NCI-H1092 treated with DMSO at 0.1 percent for 48 hours (cell line): Measurements from ENCODE around the gene EIF2D.
"Not testable (repeated sequence)": the region's sequence is repeated elsewhere in the genome, so short reads cannot be mapped to it uniquely, and the experiment has no call there.

Source experiments
- DNase-seq: peaks from one replicate; lab custom pipeline; 2025; lab: John Stamatoyannopoulos, UW

The EIF2D gene, protein sequence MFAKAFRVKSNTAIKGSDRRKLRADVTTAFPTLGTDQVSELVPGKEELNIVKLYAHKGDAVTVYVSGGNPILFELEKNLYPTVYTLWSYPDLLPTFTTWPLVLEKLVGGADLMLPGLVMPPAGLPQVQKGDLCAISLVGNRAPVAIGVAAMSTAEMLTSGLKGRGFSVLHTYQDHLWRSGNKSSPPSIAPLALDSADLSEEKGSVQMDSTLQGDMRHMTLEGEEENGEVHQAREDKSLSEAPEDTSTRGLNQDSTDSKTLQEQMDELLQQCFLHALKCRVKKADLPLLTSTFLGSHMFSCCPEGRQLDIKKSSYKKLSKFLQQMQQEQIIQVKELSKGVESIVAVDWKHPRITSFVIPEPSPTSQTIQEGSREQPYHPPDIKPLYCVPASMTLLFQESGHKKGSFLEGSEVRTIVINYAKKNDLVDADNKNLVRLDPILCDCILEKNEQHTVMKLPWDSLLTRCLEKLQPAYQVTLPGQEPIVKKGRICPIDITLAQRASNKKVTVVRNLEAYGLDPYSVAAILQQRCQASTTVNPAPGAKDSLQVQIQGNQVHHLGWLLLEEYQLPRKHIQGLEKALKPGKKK

DNA sequence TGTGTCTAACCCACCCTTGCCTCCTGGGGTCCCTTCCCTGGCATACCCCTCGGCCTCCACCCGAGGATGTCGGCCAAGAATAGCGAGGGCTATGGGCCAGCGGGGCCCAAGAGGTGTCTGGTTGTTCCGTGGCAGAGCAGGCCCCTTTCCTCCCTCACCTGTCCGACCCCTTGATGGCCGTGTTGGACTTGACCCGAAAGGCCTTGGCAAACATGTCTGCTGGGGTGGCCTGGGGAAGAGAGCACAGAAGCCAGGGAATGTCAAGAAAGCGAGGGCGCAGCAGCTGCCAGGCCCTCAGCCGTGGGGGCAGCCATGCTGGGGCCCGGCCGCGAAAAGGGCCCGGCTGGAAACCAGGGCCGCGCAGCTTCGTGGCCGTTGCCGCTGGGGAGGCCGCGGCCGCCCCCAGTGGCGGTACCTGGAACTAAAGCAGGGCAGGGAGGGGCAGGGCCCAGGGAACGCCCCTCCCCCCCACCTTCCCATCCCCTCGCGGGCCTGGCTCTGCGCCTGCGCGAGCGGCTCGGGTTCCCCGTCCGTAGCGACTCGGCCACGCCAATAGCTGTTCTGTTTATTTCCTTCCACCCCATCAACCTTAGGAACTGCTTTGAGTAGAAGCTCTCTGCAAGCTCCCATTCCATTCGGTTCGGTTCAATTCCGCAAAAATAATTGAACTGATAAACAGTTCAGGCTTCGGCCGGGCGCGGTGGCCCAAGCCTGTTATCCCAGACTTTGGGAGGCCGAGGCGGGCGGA, at the start of gene EIF2D:
Gene EIF2D (minus strand): TSS at position 337 of the 748 bp plus-strand sequence. CDS start 123 bp downstream, at position 214.
- peak; percentile 94 for DNase-seq

DNA sequence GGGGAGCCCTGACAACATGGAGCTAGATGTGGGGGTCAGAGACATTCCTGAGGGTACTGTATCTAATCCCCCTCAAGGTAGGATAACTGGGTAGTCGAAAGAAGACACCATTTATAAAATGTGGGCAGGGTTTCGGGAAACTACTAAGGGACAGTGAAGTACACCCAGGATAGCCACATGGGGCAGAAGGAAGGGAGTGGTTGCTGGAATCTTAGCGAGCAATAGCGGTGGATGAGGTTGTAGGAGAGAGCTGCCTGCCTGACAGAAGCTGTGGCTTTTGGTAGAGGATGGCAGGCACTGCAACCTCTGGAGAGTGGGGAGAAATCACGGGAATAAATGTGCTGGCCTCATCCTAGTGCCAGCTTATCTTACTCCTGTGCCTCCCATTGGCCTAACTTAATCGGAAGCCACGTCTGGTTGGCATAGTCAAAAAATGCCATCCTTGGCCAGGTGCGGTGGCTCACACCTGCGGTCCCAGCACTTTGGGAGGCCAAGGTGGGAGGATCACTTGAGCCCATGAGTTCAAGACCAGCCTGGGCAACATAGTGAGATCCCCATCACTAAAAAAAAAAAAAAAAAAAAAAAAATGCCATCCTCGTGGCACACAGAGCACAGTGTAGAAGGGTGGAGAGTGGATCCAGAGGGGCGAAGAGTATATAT, 49.0 kb upstream of the EIF2D start:
- no peak for DNase-seq

DNA sequence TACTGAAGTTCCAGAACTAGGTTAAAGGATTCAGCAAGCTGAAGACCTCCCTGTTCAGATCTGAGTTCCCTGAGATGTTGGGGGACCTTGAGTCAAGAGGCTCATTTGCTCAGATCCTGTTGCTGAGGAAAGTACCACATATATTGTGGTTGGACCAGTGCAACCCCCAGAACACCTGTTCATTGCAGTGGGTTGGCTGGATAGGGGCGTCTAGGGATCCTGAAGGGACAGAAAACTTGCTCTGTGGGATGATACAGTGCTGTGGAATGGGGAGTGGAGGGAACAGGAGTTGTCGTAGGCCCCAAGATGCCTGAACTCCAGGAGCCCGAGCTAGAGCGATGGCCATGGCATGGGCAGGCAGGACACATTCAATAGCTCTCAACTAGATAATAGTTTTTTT, 47.9 kb upstream of the EIF2D start:
- DNase-seq = no peak

DNA sequence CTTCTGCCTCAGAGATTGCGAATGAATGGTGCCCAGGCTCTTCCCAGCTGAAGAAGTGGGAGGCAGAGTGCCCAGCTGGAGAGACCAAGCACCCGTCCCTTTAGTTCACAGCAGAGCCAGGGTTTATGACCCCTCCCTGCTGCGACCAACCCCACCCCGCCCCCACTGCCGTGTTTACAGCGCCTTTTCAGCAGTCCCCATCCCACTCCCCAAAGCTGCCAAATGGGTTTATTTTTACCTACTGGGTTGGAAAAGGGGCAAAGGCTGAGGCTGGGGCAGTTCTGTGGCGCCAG, 46.7 kb upstream of the EIF2D start:
- DNase-seq = peak; percentile 70

DNA sequence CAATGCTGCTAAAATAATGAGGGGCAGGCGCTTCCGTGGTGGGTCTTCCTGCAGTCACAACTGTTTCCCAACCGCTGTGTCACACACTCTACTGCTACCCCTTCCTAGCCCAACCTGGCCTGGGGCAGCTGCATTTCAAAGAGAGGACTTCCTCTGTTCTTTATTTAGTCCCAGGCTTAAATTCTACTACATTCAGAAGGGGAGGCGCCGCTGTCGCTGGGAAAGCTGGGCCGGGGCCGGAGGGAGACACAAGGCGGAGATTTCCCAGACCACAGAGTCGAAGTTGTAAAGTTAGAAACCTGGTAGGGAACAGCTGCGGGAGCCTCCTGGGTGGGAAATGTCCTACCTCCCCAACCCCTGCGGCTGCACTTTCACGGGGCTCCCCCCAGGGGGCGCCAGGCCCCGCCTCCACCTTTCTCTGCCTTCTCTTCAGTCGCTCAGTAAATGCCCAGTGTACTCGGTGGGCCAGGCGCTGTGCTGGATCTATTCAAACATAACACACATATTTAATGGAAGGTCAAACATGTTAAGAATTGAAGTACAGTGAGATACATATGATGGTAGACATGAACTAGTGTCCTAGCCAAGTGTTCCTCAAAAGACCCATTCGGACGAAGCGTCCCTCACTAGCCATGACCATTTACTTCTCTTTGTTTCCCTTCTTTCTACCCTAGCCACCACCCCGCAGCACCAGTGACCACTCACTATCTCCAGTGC, 46.2 kb upstream of the EIF2D start:
- peak; percentile 57 for DNase-seq

DNA sequence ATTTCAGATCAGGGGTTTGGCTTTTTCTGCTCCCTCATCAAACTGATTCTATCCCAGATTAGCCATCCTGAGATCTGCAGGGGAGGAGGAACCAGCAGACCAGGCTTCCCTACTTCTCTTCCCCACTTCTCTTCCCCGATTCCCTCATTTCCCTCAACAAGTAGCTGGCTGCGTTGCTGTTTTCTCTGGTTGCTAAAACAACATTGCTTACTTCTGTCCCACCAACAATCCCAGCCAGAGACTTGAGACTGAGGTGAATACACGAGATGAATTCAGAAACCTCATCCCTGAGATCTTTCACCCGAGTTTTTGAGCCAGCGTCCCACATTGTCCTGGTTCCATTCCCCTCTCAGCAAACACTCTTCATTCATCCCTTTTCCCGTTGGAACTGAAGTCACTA, 45.5 kb upstream of the EIF2D start:
- no peak for DNase-seq

DNA sequence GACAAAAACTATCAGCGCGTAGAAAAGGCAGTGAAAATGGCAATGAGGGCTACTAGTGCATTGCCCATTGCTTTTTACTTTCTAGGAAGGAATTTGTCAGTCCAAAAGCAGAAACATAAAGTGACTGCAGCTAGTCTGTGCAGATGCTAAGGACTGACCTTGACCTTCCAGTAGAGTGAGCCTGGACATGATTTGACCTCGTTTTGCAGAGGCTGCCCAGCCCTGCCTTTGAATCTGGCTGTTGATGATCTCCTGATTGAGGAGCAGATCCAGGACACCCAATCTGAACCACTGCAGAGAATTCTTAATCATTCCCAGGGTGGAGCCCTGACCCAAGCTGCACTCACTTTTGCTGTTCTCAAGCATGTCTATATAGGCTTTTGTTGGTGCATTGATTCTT, 44.7 kb upstream of the EIF2D start:
- DNase-seq = no peak

DNA sequence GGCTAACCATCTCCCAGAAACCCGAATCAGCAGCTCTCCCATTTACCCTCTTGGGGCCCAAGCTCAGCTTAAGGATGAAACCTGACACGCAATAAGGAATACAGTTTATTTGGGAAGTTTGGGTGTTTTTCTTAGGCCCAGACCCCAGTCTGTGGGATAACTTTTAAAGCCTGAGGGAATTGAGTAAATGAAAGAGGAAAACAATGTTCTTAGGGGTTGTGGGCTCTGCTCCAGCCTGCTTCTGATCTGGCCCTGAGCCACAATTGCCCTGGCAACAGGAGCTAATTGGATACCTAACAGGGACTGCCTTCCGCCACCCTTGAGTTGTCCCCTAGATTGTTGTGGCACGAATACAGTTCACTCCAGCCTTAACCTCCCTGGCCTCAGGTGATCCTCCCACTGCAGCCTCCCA, 43.2 kb upstream of the EIF2D start:
- DNase-seq = peak; percentile 83

DNA sequence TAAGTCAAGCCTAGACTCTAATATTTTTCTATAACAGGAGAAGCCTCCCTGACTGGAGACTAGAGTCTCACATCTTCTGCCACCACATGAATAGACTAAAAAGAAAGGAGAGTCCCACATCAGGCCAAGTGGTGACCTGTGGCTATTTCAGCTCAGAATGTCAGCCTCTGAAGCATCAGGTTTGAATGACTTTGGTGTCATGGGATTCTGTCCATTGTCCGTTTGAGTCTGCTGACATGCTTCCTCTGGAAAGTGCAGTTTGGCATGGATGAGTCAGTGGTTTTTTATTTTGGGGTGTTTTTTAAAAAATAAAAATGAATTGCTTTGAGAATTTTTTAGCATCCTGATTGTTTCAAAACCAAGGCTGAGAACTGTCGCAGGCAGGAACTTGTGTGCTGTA, 42.6 kb upstream of the EIF2D start:
- no peak for DNase-seq

DNA sequence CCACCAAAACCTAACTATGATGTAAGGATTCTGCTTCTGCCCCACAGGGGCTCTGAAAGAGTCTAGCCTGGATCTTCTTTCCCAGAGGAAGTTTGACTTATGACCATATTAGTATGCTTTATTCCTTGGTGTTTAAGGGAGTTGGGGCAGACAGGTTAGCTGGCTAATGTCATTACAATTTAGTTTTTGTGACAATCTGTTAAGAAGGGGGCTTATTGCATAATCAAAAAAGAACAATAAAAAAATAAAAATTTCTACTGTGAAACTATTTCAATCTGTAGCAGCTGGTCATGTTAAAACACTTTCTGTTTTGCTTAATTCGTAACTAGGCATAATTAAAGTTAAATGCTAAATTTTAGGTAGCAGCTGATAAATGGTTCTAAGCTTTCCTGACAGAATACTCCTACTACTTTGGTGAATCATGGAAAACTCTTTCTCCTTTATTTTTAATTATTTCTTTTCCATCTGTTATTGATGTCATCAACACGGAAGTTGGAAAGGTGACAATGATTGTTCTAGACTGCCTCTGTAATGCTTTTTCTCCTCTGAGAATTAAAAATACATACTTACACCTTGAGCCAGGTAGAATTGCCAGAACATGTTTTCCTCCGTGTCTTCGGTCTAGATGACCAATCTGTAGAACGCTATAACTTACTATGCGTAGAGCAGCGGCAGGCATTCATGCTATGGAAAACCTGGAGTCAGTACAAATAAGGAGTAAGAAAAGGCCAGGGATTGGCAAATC, 41.6 kb upstream of the EIF2D start:
- DNase-seq = no peak

DNA sequence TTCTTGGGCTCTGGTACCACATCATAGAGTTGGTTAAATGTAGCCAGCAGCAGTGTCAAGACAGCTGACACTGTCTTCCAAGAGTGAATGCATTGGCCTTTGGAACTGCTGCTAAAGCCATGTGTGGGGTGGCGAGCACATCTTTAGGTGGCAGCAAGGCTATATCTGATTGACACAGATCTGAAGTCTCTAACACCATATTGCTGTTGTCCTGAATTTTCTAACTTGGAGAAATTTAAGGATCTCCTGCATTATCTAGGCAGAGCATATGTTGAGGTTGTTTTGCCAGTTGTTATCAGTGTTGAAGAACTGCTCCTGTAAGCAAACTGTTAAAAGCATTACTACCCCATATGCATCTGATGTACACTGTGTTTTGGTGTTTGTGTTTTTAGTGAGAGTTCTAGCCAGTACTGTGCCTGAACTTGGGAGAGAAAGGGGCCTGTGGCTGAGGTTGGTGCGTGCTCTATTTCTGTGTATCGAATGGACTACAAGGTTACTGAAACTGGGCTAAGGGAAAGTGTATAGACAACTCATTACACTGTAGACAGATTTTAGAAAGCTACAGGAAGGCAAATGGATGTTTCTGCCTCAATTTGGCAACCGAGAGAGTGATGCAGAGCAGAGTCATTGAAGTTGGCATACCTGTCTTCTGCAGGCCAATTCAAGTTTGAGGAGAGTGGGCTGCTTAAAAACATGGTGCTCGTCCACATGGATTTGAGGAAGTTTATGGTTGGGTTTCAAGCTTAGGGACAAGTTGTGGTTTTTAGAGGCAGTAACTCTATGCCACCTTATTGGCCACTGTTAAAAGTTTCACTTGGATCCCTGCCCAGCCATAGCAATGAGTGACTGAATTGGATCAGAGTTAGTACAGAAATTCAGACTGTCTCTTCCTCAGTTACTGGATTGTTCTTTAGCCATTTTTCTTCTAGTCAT, 40.0 kb upstream of the EIF2D start:
- no peak for DNase-seq

DNA sequence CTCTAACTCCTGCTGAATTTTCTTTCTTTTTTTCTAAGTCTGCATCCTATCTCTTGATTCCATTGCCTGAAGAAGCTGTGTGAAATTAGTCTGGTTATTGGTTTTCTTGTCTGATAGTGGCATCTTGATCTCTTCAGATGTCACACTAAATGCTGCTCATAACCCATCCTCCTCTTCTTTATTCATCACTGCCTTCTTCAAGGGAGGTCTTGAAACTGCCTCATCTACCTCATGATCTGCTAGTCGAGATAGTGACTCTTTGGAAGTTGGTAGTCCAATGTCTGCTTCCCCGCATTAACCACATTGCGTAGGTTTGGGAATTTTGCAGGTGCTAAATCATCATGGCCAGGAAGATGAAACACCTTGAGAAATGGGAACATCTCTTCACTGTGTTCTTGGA, 38.7 kb upstream of the EIF2D start:
- no peak for DNase-seq

DNA sequence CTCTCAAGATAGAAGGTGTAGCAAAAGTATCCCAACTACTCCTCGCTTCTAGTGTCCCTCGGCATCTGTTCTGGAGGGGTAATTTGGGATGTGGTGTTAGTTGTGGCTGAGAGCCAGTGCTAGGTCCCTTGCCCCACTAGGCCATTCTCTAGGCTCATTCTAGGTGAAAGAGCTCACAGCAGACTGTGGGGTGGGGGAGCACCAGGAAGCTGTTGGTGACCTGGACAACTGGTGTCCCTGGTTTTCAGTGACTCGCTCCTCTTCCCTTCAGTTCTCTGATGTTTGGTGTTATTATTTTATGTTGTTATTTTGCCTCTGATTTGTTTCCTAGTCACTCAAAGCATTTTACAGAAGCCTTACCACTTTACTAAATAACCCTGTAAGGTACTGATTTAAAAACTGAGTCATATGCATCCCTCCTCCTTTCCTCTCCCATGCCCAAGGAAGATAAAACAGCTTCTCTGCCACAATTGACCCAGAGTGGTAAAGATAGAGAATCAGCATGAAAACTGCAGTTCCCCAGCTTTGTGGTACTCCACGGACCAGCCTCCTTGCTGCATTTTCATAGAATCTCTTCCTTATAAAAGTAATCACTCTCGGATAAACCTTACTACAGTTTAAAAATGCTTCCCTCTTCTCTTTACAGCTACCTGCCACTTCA, 37.1 kb upstream of the EIF2D start:
- no peak for DNase-seq

DNA sequence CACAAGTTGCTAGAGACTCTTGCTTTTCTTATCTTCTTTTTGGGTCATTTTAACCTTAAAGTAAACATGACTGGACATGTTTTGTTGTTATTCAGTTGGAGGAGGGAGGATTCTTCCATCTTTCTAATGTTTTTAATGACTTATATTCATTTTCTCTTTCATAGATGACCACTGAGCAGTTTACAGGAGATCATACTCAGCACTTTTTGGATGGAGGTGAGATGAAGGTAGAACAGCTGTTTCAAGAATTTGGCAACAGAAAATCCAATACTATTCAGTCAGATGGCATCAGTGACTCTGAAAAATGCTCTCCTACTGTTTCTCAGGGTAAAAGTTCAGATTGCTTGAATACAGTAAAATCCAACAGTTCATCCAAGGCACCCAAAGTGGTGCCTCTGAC, 35.0 kb upstream of the EIF2D start:
- no peak for DNase-seq

DNA sequence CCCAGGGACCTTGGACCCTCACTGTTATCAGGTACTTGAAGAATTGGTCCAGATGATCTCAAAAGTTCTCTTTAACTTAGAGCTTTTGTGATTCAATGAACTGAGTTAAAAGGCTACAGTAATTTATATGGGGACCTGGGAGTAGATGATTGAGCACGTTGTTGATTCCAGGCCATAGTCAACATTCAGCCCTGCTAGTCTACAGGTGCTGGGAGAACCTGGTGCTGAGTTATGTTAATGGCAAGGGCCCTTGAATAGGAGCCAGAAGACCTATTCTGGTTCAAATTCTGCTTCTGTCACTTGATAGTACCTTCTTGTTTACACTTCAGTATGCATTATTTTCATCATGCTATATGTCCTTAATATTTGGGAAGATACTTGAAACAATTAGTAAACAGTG, 34.2 kb upstream of the EIF2D start:
- no peak for DNase-seq

DNA sequence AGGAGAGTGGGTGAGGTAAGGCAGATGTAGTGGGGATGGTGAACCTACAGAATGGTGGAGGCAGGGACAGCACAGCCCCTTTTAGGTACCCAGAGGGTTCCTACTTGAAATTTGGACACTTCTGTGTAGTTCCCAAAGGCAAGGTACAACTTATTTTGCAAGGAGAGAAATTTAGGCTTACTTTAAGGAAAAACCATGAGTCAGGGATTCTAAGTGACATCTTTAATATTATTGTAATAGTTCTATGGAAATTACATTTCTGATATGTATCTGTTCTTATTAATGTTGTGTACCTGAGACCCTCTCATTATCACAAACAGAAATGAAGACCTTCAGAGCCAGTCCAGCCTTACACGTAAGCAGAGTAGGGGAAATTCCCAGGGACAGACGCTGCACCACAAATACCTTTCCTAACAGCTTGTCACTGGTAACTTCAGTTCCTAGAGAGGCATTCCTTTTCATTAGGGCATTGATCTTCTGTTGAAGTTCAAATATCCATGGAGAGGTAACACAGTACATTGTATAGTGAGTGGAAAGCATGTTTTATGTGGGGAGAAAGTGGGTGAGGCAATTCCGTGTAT, 30.9 kb upstream of the EIF2D start:
- no peak for DNase-seq

DNA sequence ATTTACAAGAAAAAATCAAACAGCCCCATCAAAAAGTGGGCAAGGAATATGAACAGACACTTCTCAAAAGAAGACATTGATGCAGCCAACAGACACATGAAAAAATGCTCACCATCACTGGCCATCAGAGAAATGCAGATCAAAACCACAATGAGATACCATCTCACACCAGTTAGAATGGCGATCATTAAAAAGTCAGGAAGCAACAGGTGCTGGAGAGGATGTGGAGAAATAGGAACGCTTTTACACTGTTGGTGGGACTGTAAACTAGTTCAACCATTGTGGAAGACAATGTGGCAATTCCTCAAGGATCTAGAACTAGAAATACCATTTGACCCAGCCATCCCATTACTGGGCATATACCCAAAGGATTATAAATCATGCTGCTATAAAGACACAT, 29.8 kb upstream of the EIF2D start:
- not testable (repeated sequence) for DNase-seq

DNA sequence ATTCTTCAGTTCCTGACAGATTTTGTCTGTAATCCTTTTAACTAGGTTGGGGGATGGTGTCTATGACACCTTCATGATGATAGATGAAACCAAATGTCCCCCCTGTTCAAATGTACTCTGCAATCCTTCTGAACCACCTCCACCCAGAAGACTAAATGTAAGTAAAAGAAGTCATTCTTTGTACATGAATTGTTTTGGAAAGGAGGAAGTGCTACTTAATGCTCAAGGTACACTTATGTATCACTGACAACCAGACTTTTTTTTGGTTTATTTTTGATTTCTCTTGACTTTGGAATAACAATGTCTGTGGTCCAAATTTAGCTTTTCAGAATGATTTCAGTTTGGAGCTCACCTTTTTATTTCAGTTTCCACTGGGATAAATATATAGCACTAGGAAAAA, 25.3 kb upstream of the EIF2D start:
- DNase-seq = no peak

DNA sequence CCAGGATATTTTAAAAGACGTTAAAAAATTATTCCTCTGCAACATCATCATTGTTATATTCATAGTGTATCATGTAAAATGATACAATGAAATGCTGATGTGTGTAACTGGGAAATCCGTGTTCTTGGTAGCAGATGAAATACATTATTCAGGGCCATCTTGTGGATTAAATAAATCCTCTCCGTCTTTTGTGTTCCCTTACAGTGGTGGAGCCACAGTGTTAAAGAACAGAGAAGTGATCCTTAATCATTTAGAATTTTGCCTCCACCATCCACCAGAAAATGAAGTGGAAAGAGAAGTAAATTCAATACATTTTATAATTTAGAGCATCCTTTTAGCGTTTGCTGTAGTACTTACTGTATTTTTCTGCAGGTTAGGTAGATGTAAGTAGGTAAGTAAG, 24.4 kb upstream of the EIF2D start:
- DNase-seq = no peak
